GM19240 (cell line): ENCODE data around the gene ARHGAP10.

ENCODE experiments used
- DNase-seq: peaks from one replicate; pipeline ENCODE4 v3.0.0; 2011; ENCODE audit warnings: low spot score; ENCODE audit not compliant: insufficient read length

The ARHGAP10 gene

GRCh38 chr4:147731580-147732517 is at the start of gene ARHGAP10:
Gene ARHGAP10 (plus strand): TSS chr4:147732088. CDS start chr4:147732302, 214 bp downstream.
- DNase-seq: no peak

DNA sequence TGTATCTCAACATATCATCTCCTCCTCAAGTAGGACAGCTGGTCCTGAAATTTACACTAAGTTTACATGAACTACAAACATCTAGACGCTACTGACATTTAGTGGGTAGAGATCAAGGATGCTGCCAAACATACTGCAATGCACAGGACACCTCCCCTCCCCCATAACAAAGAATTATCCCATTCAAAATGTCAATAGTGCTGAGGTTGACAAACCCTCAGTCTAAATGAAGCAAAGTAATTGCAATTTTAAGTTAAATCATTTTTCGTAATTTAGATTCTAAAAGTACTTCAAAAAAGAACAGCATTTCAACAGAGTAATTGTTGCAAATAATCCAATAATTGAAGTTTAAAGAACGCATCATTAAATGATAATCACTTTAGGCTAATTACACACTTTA is 49.1 kb upstream of the ARHGAP10 start:
- DNase-seq: no peak

DNA sequence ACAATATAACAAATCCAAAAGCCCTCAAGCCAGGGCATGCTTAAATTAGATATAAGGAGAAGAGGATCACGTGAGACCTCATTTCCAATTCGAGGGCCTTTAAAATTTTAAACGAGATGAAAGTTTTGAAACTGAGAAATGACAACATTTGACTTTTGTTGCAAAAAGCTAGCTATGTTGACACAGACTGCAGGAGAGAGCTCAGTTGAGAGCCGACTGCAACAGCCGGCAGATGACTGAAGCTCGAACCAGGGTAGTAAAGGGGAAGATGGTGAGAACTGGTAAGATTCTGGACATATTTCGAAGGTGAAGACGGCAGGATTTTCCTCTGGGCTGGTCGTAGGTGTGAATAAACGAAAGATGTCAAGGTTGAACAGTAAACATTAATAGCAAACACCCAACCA is 48.7 kb upstream of the ARHGAP10 start:
- DNase-seq: no peak

DNA sequence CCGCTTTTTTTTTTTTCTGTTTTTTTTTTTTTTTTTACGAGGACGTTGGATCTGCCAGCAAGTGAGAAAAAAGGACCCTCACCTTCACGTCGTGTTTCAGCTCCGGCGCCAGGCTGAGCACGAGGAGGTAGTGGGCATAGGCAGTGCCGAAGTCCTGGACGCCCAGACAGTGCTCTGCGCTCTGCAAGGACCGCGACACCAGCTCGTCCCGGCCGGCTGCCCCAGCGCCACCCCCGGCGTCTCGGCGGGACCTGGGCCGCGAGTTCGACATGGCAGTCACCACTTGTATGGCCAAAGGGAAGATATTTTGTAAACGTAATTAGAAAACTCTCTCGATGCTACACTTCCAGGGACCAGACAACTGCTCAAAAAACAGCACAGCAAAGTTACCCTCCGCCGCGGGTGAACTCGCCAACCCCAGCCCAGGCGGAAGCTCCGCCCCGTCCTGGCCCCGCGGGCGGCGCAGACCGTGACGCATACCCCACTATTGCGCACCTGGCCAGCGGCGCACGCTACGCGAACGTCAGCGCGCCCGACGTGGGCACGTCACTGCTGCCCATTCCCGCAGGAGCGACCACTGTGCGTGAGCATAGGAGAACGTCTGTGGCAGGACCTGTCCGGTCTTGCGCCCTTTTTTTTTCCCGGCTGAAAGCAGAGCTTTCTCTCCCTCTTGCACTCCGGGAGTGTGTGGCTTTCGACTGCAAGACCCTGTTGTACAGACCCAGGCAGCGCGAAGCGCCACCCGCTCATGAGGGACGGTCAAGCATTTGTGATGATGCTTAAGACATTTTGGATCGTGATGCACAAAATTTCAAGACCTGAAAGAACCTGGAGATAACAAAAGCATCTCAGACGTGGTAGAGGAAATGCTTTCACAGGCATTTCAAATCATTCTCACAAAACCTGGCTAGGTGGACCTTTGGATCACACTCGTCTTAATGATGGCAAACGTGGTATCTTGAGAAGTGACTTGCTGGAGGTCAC is 47.9 kb upstream of the ARHGAP10 start, which contains the start of gene PRMT9:
PRMT9 (minus strand) TSS at position 447 of the 984 bp plus-strand sequence; CDS start at position 271, 176 bp downstream.
- peak; percentile 82 for DNase-seq

DNA sequence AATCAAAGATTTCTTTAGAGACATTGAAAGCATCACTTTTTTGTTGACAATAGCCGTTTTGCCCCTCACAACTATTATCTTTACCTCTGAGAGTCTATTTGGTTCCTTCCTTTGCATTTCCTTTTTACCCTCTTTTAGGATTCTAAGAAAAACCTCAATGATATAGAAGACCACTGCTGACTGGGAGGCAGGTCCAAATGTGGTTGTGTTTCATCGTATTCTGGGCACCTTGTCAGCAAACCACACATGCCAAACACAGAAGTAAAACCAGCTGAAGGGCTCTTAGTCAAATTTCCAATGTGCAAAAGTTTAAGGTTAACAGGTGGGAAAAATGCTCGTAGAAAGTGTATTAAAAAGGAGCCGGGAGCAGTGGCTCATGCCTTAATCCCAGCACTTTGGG is 42.8 kb upstream of the ARHGAP10 start:
- no peak for DNase-seq

DNA sequence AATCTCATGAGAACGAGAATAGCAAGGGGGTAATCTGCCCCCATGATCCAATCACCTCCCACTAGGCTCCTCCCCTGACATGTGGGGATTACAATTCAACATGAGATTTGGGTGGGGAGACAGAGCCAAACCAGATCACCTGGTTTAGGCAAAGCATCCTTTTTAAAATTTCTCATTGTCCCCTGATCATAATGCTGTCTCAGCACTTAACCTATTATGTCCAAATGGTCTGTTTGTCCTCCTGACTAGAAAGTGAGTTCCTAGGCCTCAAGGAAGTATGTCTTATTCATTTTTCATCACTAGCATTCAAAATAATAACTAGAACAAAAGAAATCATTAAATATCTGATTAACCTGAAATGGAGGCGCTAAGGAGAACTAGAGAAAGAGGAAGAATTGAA is 40.1 kb upstream of the ARHGAP10 start:
- DNase-seq: no peak

DNA sequence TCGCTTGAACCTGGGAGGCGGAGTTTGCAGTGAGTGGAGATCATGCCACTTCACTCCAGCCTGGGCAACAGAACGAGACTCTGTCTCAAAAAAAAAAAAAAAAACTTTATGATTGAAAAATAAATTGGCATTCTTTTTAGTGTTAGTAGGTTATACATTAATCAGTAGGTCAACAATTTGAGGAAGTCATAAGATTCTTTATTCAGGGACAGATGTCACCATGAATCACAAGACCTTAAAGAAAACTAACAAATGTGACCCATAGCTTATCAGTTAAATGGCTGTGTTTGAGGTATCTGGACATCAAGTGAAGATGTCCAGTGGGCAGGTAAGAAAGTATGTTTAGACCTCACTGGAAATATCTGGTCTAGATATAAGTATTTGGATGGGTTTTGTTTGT is 38.7 kb upstream of the ARHGAP10 start:
- DNase-seq: no peak

- DNase-seq: no peak
Measured at GRCh38 chr4:147696866-147697265, 35.0 kb upstream of the ARHGAP10 start.

DNA sequence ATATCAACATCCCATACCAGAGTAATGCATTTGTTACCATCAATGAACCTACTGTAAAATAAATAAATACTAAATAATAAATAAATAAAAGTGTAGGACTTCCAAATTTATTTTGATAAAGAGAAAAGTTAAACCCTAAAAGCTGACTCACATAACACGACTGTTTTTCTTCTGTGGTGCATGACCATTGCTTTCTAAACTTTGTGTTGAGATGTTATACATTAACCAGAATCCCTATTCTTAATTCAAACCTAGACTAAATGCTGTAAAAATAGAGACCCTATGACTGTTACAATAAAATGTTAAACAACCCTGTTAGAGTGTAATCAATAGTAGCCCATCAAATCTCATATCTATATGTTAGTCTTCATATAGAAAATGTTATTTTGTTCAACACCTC is 27.0 kb upstream of the ARHGAP10 start:
- no peak for DNase-seq

GRCh38 chr4:147707892-147708672 is 23.8 kb upstream of the ARHGAP10 start:
- no peak for DNase-seq

DNA sequence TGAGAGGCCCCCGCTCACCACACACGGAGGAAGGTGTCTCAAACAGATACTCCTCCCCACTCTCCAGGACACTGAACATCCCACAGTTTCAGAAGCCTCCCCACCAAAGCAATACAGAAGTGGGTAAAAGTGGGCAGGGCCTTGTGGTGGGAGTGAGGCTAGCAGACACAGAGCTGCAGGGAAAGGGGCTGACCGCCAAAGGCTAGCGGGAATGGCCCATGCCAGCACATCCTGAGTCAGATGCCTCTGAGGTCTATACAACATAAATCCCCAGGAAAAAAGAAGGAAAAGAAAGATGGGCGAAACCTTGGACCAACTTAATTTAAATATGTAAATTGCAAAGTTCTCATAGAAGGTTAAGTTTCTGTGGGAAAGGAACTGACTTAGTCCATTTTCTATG is 21.9 kb upstream of the ARHGAP10 start:
- no peak for DNase-seq

- no peak for DNase-seq
Measured at GRCh38 chr4:147714575-147715401, 17.1 kb upstream of the ARHGAP10 start.

- DNase-seq: no peak
Measured at GRCh38 chr4:147717878-147718277, 14.0 kb upstream of the ARHGAP10 start.

DNA sequence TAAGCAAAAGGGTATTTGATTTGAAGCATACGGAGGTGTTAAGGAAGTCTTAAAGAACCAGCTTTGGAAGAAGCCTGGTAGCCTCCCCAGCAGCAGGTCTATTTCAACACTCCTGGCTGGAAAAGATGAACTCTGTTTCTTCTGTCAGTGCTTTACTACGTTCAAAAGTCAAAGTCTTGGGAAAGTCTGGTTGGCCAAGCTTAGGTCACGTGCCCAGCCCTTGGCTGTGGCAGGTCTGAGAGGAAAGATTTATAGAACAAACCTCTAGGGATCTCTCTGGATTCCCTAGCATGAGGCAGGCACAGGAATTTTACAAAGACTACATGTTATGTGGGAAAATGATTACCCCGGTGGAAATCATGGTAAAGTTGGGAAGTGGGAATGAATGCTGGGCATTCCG is 8.6 kb upstream of the ARHGAP10 start:
- DNase-seq: no peak

GRCh38 chr4:147724468-147725201 is 7.3 kb upstream of the ARHGAP10 start:
- DNase-seq: no peak

- no peak for DNase-seq
Measured at GRCh38 chr4:147725673-147726072, 6.2 kb upstream of the ARHGAP10 start.

GRCh38 chr4:147727476-147728028 is 4.3 kb upstream of the ARHGAP10 start:
- no peak for DNase-seq

- no peak for DNase-seq
Measured at GRCh38 chr4:147730333-147730732, 1.6 kb upstream of the ARHGAP10 start.
